KOPT-K1 (cell line): ENCODE data around the gene TBL1XR1.

Source experiments
- H3K27ac ChIP-seq: fragments of 200-600 bp; sonication (generic); 2 replicates; pipeline ENCODE4 v1.5.1; 2016; ENCODE audit warnings: antibody characterized with exemption, mild to moderate bottlenecking, low read depth, low read length; ENCODE audit not compliant: poor library complexity, severe bottlenecking
- H3K36me3 ChIP-seq: fragments of 200-600 bp; sonication (generic); 2 replicates; pipeline ENCODE4 v1.5.1; 2017; ENCODE audit warnings: antibody characterized with exemption, mild to moderate bottlenecking, low read length, moderate library complexity; ENCODE audit not compliant: insufficient read depth
- H3K9me3 ChIP-seq: fragments of 200-600 bp; sonication (generic); 2 replicates; pipeline ENCODE4 v1.5.1; 2017; ENCODE audit warnings: antibody characterized with exemption, low read length, mild to moderate bottlenecking; ENCODE audit not compliant: insufficient read depth, poor library complexity, severe bottlenecking

Gene TBL1XR1

DNA sequence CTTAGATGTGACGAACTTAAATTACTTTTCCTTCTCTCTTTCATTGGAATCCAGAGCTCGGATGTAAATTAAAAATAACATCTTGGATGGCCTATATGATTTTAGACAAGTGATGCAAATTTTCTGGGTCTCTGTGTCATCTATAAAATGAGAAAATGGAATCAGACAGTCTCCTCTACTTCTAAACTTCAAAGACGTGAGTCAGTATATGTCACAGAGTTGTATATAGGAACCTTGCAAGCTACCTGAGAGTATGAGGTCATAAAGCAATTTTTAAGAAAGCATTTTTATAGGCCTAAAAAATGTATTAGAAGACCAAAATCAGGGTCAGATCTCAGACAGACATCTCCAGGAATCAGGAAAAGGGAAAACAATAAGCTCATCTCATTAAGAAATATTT, 128.3 kb downstream of the TBL1XR1 start:
- H3K27ac ChIP-seq, result no peak overlapping the region
- peaks cover 35% of the 10 kb centered on the region for H3K36me3 ChIP-seq

DNA sequence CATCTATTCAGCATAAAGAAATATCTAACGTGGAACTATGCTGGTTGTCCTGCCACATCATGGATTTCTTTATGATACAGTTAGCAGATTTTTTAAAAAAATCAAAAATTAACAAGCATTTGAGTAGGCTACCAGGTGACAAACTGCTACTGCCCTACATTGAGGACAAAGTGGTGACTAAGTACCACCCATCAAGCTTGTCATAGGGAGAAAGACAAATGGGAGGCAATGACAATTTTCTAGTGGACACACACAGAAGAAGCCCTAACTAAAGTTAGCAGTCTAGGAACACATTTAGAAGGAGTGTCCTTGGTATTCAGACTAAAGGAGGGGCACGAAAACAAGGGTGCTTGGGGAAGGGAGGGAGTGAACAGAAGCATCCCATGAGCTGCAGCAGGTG, 131.2 kb downstream of the TBL1XR1 start:
- Histone ChIP-seq H3K27ac (no peak overlapping the region), H3K36me3 (peaks cover 54% of the 10 kb centered on the region), H3K9me3 (no peaks in the 10 kb centered on the region)

More for the DNA sequence above, 128.3 kb downstream of the TBL1XR1 start:
- no peaks in the 10 kb centered on the region for H3K9me3 ChIP-seq

DNA sequence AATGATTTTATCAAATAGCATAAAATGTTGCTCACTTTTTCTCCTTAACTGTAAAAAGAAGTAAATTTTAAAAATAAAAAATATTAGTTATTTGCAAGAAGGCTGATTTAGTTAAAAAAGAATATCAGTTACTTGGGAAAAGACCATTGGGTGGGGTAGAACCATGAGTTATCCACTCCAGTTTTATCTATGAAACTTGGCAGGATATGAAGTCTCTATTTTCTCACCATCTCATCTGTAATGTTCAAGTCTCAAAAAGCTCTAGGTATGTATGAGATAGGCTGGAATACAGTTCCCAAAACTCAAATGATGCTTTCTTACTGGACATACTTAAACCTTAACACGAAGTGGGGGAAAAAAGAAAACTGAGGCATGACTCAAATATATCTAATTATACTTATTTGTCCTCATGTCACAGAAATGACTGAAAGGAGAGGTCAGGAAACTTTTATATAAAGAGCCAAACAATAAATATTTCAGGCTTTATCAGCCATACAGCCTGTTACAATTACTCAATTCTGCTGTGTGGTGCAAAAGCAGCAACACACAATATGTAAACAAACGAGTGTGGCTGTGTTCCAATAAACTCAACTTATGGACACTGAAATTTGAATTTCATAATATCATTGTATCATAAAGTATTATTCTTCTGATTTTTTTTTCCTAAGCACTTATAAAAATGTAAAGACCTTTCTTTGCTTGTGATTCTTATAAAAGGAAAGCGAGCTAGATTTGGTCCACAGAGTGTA, 131.8 kb downstream of the TBL1XR1 start:
- H3K27ac ChIP-seq, result no peak overlapping the region
- H3K9me3 ChIP-seq, result no peaks in the 10 kb centered on the region
- H3K36me3 ChIP-seq, result peaks cover 55% of the 10 kb centered on the region

DNA sequence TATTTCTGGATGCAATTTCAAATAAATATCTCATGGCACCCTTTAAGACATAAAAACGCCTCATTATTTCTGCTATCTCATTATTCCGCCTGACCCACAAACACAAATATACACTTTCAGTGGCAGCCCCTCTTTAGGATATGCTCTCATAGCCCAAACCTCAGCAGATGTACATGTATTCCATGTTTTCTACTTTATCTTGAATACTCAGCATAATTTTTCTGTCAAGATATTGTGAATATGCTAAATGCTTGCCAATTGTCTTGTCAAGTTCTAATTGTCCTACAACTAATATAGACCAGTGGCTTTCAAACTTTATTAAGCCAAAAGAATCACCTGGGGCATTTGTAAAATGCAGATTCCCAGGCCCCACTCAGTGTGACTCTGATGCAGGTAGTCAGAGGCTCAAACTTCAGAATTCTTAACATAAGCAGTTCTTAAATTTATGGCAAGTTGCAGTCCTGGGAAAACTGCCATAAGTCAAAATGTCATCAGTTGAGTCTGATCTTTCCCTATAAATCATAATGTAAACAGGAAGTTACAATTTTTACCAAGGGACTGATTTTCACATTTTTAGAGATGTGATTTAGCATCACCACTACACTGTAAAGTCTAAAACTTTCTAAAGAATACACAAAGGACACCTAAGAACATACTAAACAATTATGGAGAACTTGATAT, 135.1 kb downstream of the TBL1XR1 start:
- peaks cover 60% of the 10 kb centered on the region for H3K36me3 ChIP-seq
- no peak overlapping the region for H3K27ac ChIP-seq

DNA sequence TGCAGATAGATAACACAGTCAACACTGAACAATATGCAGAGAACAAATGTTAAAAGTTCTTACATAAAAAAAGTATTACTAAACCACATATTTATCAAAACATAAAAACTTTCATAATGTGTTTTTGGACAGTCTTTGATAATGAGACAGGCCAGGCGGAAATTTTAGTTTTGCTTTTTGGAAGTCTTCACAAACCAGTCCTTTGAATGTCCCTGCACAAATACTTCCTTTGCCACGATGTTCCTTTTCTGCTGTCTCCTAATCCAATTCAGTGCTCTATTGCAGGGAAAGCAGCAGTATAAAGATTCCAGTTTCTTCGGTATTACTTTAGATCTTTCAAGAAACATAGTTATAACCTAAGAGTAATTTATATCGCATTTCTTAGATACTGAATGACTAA, 135.9 kb downstream of the TBL1XR1 start:
- Histone ChIP-seq H3K36me3 (peaks cover 54% of the 10 kb centered on the region), H3K9me3 (no peaks in the 10 kb centered on the region), H3K27ac (no peak overlapping the region)

More for the DNA sequence above, 135.1 kb downstream of the TBL1XR1 start:
- no peaks in the 10 kb centered on the region for H3K9me3 ChIP-seq

DNA sequence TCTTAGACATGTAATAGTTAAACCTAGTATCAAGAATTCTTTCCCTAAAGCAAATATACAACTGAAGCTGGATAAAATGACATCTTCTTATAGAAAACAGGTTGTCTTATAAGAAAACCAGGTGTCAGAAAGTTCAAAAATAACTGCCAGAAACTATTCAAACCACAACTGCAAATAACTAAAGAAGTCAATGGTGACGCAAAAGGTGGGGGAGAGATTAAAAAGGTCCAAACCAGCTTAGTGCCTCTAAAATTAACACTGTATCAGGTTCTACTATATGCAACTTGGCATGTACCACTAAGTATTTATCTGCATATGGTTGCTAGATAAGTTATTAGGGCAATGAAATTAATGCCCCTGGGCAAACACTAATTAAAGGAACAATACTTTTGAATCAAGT, 136.8 kb downstream of the TBL1XR1 start:
- Histone ChIP-seq H3K27ac (no peak overlapping the region), H3K36me3 (peaks cover 51% of the 10 kb centered on the region)

DNA sequence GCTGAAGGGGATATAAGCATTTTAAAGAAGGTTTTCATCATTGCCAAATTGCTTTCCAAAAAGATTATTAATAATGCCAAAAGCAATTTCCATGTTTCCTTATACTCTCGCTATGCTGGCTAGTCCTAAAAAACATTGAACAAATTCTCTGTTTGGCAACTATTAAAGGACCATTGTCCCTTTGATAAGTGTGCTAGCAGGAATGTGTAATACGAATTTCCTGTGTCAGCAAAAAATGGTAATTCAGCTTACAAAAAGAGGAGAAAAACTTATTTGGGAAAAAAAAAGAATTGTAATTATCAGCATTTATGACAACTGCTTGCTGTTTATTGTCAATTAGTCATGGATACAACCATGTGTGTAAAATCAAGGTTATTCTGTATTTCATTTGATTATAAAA, 138.6 kb downstream of the TBL1XR1 start:
- Histone ChIP-seq H3K27ac (no peak overlapping the region), H3K9me3 (no peaks in the 10 kb centered on the region), H3K36me3 (peaks cover 44% of the 10 kb centered on the region)

More for the DNA sequence above, 136.8 kb downstream of the TBL1XR1 start:
- no peaks in the 10 kb centered on the region for H3K9me3 ChIP-seq

DNA sequence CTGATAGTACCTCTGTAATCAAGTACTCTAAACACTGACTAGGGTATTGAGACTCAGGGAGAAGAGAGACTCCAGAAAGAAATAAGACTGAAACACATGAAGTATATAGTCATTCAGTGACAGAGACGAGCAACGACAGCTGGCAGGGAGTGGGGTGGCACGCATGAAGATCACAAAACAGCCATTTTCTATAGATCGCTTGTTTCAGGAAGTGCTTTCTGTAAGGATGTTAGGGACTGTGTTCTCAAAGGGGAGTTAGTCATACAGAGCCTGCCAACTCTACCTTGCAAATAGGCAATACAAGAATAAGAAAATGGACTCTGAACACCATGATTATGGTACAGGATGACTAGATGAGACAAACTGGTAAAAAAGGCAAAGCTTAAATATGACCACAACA, 139.5 kb downstream of the TBL1XR1 start:
- H3K27ac ChIP-seq, result no peak overlapping the region
- no peaks in the 10 kb centered on the region for H3K9me3 ChIP-seq
- H3K36me3 ChIP-seq, result peaks cover 45% of the 10 kb centered on the region

DNA sequence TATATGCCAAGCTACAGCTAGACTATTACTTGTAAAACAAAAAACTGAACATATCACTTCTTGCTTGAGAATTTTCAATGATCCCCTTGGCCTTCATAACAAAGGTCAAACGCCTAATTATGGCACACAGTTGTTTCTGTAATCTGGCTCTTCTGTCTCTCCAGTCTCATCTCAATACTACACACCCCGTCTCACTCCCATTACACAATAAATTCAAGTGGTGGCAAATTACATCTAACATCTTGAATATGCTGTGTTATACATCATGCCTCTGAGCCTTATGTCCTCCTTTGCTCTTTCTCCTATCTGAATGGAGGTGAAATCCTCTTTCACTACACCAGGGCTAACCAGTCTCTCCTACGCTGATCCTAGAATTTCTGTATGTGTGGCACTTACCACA, 140.4 kb downstream of the TBL1XR1 start:
- Histone ChIP-seq H3K27ac (no peak overlapping the region), H3K36me3 (peaks cover 44% of the 10 kb centered on the region), H3K9me3 (no peaks in the 10 kb centered on the region)

DNA sequence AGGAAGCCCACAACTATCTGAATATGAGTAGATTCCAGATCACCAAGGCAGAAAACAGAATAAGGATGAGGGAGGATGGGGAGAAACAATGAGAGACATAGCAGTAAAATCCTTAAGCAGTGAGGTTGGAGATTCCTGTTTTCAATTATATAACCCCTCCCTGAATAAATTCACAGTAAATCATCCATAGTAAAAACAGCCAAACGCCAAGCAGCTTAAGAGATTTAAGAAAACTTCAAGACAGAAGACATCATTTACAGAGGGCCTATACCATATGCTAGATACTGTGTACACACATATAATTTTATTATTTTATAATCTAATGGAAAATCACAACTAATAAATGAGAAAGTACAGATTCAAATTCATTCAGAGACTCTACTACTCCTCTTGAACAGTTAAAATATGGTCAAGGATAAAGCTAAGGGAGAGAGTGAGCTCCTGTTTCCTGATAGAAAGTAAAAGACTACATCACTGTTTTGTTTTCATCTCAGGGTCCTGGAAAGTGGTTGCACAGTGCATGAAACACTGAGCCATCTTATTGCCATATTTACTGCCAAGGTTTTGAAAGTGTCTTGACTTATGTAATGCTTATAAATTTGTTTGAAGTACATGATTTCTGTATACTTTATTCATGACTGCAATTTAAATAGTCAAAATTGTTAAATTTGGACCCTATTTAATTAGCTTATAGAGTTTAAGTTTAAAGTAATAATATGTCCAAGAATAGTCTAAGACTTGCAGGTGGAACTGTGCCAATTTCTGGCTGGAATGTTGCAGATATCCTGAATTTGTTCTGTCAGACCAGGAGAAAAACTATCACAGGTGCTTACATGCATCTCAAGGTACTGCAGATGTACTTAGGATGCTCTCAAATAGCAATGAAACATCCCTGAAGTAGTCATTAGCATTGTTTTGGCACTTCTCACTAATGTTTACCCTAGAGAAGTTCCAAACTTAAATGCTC, 141.4 kb downstream of the TBL1XR1 start:
- H3K27ac ChIP-seq, result no peak overlapping the region
- H3K36me3 ChIP-seq, result peaks cover 46% of the 10 kb centered on the region
- H3K9me3 ChIP-seq, result no peaks in the 10 kb centered on the region

DNA sequence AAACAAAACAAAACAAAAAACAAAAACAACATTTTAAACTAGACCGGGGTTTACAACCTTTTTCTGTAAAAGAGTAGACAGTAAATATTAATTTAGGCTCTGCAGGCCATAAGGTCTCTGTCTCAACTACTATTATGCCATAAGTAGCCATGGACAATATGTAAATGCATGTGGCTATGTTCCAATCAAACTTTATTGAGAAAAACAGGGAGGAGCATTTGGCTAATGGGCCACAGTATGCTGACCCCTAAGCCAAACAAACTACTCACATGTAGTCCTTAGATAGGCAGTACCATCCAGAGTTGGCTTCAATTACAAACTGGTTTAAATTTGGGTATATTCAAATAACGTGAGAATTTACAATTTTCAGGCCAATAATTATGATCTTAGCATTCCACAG, 144.2 kb downstream of the TBL1XR1 start:
- H3K9me3 ChIP-seq, result no peaks in the 10 kb centered on the region
- peaks cover 56% of the 10 kb centered on the region for H3K36me3 ChIP-seq
- H3K27ac ChIP-seq, result no peak overlapping the region

DNA sequence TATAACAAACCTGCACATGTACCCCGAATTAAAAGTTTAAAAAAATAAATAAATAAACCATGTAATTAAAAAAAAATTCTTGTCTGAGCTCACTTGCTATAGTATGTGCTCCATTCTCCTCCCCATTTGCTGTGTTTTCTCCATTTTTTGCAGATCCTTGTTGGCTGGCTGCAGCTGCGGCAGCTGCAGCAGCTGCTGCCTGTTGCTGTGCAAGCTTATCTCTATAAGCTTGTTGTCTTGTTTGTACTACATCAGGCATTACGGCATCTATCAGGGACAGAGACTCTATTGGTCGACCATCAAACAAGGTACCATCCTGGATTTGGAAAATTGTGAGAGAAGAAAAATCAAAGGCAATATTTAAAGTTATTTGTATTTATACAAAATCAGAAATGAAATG, 145.9 kb downstream of the TBL1XR1 start:
- H3K36me3 ChIP-seq, result peaks cover 73% of the 10 kb centered on the region
- H3K27ac ChIP-seq, result no peak overlapping the region
- H3K9me3 ChIP-seq, result no peaks in the 10 kb centered on the region

DNA sequence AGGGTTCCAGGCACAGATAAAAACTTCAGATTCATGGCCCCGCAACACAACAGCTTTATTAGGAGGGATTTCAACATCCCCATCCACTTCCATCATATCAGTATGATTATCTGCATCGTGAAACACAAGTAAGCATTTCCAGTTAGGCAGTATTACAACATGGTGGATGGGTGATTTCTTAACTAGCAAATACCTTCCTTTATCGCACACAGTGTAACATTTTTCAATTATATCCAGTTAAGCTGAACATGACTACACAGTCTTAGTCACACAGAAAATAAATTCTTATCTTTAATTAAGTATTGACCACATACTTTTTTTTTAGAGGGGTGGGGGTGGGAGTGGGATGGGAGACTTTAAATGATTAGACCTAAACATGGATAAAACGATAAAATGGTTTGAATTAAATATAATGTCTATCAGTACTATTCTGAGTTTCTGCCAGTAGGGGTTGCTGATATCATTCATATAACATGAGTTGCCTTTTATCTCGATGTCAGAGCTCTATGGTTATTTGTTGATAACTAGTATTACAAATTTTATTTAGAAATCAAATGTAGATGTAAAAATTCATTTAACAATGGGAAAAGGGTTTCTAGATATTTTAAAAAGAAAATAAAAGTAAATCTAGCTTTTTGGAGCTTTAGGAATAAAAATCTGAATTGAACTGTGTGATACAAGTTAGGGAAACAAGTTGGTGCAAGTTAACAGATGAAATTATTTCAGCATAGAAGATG, 146.6 kb downstream of the TBL1XR1 start:
- no peaks in the 10 kb centered on the region for H3K9me3 ChIP-seq
- H3K27ac ChIP-seq, result no peak overlapping the region
- H3K36me3 ChIP-seq, result peaks cover 80% of the 10 kb centered on the region

DNA sequence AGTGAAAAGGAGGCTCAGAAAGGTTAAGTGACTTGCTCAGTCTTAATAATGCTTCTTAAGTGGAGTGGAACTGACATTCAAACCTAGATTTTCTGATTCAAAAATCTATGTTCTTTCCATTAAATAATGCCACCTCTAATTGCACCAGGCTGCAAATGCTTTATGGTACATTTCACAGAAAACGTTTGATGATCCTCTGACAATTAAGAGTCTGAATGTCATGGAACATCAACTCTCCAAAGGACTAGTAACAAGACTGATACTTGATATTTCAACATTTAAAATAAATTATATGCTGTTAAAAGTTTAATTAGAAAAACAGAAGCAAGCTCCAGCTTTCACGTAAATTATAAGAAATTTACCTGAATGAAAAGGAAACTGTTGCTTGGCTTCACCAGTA, 151.5 kb downstream of the TBL1XR1 start:
- H3K36me3 ChIP-seq, result peaks cover 100% of the 10 kb centered on the region
- H3K27ac ChIP-seq, result no peak overlapping the region
- H3K9me3 ChIP-seq, result no peaks in the 10 kb centered on the region
